GM18498 (cell line): ENCODE measurements around the gene PBXIP1.
A peak's percentile ranks its signal among the peaks of the same experiment; 100 is the strongest.

Experiments used
- ATAC-seq: cut with Tn5 transposase; IDR thresholded peaks from one replicate; pipeline ENCODE4 v1.9.1; 2021; ENCODE audit warnings: mild to moderate bottlenecking, moderate library complexity; ENCODE audit not compliant: unreplicated experiment

PBXIP1 gene

DNA sequence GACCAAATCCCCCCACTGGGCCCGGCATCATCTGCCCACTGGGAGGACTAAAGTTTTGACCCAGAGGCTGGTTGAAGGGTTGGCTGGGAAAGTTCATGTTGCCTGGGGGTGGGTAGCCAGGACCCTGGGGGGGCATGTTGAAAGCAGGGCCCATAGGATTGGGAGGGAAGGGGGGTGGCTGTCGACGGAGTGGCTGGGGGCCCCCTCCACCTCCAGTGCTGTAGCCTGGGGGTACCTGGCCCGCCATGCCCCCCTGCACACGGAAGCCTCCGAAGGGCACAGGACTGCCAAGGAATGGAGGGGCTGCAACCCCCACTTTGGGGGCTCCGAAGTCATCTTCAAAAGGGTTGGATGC, 3.5 kb upstream of the PBXIP1 start:
- no peak for ATAC-seq

DNA sequence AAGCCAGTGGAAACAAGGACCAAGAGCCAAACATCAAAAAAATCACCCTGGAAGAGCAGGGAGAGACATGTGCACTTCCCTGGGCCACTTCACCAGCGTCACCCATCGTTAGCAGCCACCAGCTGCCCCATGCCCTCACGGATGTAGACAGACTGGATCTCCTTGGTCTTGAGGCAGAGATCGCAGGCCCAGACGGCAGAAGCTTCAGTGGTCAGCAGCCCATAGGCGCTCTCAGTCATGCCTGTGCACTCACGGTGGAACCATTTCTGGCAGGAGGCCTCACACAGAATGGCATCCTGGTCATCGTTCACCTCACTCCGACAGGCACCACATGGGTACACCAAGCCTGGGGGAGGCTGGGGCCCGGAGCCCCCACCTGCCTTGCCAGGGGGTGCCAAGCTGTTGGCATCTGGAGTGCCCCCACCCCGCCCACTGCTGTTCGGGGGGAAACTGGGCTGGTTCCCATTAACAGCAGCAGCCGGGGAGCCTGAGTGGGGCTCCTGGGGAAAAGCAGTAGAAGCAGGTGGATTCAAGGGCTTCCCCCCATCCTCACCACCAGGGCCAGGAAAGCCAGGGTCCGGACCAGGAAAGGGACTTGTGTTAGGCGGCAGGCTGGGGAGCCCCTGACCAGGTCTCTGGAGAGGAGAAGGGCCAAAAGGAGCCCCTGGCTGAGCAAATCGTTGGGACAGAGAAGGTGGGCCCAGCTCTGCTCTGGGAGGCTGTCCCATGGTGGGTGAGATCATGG, 3.0 kb upstream of the PBXIP1 start:
- ATAC-seq, result no peak

DNA sequence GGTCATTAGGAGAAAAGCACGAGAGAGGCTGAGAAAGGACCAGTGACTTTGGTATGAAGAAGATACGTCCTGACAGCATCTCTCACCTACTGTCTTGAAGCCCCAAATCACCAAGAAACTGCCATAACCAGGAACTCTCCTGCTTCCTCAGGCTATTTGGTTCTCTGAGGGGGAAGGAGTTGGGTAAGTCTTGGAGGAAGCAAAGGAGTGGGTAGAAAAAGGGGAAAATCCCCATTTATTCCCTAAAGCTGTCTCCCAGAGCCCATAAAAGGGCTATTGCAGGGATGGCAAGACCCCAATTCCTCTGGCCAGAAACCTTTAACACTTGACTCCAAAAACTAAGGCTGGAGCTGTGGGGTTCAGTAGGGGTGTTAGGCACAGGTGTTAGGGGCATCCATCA, 2.1 kb upstream of the PBXIP1 start:
- ATAC-seq, result no peak

DNA sequence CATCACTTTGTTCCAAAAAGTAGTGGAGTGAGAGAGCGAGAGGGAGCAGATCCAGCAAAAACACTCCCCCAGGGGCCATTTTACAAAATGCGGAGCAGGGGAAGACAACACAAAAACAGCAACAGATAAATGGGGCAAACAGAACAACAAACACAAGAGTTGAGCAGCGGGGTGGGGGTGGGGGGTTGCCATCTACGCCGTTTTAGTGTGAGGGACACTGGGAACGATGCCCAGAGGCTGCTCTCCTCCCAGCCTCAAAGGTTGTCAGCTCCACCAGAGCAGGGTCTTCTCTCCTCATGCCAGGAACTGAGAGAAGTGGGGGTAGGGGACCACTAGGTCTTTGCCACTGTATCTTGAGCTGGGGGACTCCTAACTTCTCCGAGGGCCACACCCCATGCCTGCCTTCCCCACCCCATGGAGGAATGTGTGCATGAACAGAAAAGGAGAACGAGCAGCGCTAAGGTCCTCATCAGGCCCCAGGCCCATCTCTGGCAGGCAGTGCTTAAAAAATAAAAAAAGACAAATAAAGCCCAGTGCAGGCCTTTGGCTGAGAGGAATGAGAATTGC, 1.3 kb upstream of the PBXIP1 start:
- no peak for ATAC-seq

DNA sequence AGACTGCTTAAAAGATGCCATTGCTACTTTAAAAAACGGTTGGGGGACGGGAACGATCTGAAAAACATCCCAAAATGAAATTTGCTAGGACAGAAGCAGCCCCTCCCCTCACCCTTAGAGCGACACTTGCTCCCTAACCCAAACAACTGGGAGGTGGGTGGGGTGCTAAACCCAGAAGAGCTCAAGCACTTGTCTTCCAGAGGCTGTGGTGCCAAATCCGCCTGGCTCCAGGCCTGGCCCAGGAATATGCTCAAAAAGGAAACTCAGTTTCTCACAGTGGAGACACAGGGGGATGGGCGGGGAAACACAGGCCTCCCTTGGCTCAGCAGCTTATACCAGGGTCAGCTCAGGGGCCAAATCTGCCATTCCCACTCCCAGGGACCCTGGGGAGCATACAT, 644 bp upstream of the PBXIP1 start:
- ATAC-seq, result no peak

DNA sequence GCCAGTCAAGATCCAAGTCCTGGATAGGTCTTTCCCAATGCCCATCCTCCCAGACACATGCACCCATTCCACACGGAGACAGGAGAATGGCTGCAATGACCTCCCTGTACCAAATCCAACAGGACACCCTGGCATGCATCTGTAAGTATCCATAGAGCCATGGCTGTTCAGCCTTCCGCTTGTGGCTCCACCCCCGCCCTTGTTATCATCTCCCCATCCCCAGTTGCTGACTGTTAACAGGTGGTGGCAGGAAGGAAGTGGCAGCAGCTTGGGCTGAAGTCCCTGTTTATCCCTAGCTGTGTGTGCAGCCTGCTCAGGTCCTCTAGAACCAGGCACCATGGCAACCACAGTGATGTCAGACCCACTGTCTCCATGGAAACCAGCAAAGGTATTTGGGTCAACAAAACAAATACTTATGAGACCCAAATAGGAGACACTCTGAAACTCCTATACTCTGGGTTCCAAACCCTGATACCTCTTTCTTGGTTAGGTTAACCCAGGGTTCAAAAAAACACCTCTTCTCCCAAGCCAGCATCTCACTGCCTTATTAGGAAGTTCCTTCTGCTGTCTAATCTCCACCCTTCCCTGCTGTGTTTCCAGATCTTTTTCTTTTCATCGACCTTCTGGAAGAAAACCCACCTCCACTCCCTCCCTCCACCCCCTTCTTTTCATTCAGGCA, 721 bp downstream of the PBXIP1 start:
- peak; percentile 58 for ATAC-seq

DNA sequence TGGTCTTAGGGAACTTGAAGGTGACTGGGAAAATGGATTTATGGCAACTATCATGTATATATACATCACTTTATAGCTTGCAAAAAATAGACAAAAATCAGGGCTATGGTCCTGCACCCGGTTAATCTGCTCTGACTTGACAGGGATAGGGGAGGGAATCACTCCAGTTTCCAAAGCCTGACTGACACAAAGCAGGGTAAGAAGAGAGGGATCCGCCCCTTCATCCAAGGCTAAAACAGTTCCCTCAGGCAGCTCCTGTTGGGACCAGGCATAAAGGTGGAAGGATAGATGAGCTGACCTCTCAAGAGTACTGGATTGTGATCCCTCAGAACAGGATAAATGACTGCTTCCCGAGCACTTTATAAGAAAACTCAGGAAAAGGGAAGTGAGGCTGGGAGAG, 1.4 kb downstream of the PBXIP1 start:
- ATAC-seq, result no peak

DNA sequence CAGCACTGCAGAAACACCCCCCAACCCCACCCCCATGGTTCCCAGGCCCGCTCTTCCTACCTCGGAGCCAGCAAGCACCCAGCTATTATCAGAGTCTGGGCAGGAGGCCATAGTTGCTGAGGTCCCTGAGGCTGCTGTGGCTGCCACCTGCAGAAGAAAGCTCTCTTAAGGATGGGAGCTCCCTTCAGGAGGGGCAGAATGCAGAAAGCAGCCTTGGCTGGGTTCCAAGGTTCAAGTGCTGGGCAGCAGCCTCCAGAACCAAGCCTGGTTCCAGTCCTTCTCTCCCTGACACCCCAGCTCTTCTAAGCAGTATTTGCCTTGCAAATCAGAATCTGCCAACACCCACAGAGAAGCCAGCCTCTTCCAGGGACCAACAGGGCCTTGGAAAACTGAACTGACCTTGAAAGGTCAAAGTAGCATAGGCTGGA, 2.3 kb downstream of the PBXIP1 start:
- no peak for ATAC-seq

DNA sequence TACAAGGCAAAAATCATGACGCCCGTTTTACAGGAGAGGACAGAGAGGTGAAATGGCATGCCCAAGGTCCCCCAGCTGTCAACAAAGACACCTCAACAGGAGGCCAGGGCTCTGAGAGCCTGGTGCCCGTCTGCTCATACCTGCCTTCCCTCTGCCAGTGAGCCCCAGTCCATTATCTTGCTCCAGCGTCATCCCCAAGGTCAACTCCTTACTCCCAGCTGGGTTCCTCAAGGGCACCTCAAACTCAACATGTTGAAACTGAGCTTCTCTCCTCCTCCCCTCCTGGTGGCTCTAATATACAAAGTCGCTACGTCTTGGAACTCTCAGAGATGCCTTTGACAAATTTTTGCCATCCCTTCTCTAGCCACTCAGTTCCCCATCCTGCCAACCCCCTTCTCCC, 3.2 kb downstream of the PBXIP1 start:
- ATAC-seq, result no peak

DNA sequence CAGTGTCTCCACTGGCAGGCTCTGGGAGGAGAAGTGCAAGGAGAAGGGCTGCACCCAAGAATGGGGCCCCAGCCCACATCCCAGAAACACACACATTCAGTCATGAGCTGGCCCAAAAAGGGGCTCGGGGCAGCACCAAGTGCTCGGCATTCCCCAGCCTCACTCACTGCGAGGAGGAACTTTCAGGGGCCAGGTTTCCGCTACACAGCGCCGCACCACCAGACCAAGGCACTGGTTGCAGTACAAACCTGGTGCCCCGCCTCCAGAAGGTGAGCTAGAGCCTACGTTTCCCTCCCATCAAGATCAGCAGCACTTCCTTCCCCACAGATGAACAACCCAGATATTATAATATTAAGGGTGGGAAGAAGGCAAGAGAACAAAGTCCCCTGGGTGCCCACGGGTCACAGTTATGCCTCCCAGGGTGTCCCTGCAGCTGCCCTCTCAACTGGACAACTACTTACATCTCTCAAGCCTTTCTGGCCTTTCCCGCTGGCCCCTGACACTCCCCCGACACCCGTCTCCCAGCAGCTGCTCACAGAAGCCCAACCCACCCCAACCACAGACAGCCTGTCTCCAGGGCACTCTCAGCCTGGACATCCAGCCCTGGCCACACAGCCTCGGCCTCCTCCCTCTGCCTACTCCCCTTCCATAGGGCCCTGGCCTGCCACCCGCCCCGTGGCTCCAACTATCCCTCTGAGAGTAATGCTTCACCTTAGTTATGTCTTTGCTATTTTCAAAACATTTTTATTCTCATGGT, 3.8 kb downstream of the PBXIP1 start:
- ATAC-seq, result no peak

DNA sequence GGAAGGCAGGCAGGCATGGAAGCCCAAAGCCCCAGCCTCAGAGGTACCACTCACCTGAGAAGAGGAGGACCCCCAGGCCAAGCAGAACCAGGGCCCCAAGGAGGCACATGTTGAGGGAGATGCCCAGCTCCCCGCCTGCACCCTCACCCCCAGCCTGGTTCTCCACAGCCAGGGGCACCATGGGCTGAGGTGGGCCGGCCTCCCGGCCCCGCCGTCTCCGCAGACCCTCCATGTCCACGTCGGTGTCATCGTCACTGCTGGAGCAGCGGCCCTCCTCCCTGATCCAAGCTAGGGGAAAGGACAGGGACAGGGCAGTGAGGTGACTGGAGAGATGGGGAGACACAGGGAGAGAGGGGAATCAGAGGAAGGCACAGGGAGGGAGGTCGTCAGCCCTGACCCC, 7.8 kb downstream of the PBXIP1 start:
- ATAC-seq, result no peak

DNA sequence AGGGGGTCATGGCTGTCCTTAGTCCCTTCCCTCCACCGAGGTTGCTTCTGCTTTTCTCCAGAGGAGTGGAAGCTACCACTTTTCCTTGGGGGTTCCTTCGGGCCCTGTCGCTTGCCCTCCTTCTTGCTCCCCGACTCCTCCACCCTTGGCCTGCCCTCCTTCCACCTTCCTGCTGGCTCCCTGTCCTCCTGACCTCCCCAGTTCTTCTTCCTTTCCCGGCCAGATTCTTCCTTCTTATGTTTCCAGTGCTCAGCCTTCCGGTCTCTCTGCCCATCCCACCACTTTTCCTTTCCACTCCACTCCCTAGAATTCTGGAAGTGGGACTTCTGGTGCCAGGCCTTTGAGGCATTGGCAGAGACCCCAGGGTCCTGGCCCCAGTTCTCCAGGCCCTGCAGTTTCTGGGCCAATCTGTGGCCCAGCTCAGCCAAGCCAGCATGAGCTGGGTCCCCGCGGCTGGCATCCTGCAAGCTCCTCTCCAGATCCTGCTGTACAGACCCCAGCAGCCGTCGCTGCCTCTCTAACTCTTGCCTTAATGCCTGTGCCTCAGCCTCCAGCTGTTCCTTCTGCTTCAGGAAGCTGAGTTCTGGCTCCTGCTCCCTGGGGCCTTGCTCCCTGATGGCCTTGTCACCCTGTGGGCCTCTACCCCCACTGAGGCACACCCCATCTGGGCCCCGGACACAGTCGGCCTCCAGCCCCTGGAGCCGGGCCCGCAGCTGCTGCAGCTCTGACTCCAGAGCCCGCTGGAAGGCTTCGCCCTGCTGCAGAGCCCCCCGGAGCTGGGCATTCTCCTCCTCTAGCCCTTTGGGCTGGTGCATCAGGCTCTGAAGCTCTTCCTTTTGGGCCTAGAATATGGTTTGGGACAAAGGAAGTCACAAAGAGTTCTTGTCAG, 9.7 kb downstream of the PBXIP1 start:
- ATAC-seq, result no peak

DNA sequence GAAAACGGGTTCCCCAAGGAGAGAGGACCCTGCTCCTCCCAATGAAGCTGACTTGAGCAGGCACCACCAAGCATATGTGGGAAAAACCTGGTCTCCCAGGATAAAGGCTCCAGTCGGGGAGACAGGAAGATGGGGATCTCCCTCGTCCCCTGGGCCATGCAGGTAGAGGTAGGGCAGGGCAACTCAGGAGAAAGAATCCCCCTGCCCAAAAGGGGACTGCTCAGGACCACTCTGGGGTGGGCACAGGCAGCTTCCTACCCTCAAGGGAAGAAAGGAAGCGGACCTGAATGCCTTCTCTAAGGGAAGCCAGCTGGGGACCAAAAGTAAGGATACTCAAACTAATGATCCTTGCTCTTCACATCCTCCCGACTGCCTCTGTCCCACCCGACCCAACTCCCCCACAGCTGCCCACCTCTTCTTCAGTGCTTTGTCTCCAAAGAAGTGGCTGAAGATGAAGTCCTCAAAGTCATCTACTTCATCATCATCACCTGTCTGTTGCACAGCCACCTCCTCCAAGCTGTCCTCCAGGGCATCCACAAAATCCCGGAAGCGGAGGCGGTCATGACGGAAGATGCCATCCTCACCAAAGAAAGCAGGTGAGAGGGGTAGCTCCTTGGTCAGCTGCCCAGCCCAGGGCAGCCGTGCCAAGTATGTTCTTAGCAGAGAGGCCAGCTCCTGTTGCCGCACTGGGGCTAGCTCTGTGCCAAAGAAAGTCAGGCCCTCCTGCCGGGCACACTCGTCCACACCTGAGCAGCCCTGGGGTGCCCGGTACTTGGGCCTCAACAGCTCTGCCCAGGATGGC, 10.5 kb downstream of the PBXIP1 start:
- no peak for ATAC-seq

DNA sequence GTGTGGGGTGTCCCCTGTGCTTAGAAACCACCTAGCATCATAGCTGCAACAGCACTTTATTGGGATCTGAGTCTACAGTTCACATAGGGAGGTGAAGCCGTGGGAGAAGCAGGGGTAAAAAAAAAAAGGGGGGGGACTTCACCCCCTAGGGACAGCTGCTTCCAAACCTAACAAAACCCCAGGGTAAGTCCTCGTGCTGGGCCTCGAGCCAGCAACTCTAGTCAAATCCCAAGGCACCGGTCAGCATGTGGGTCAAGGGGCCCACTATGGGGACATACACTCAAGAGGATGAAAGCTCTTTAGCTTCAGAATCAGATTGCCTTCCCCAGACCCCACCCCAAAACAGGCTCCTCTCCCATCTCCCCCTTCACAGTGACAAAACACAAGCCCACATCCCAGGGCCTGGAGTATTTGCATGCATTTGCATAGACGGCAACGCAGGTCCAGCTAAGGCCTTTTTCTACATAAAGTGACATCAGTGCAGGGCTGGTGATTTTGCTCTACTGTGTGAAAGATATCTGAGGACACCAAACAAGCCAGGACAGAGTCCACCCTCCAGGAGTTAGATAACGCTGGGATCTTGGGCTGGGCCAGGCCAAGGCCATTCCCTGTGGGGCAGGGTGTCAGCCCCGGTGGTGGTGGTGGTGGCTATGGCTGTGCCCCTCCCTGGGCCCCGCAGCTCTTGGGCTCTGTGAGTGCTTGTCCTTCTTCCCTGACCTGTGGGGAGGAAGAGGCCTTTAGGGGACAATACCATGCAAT, 11.3 kb downstream of the PBXIP1 start:
- no peak for ATAC-seq

DNA sequence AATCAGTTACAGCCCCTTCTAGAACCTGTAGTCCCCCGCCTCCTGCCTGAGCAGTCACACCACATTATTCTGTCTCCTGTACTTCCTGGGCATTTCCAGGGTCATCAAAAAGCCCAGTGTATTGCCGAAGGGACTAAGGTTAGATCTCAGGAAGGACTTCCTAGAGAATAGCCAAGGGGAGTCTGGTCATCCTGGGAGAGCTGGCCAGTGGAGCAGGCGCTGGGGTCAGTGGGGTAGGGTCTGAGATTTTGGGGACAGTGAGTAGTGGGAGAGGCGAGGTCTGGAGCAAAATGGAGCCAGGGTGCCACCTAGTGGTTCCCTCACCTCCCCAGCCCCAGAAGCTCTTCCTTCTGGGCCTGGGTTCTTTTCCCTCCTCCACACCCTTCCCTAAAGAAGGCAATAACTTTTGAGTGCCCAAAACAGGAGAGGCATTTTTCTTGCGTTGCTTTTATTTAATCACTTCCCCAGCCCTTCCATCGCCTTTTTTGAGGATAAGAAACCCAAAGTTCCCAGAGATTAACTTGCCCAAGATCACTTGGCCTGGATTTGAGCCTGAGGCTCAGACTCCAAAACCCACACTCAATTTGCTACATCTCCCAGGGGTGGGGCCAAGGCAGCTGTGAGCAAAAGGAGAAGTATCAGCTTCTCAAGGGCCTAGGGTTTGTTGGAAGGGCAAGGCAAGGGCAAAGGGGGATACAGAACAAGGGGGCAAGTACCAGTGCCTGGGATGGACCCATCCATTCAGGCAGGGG, 12.1 kb downstream of the PBXIP1 start:
- no peak for ATAC-seq

DNA sequence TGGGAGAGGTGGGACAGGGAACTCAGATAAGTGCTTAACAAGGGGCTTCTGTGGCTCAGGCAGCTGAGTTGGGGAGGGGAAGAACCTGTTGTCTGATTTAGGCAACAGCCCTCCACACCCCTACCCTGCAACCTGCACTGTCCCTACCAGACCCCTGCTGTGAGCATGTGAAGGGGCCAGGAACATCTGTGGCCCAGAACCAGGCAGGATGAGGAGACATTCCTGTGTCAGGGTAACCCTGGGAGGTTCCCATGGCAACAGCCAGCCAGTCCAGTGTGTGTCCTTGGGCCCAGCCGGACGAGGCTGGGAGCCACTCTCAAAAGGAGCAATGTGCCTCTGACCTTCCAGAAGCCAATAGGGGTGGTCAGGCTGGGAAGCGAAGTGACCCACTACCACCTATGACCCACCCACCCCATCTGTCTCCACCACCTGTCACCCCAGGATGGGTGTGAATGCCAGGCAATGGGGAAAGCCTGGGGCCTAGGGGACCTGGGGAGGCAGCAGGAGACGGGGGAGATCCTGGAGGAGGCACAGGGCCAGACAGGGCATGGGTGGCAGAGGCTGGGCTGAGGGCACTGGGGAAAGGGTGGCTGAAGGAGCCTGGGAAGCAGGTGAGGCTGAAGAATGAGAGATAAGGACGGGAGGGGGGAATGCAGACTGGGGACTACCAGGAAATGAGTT, 14.4 kb downstream of the PBXIP1 start:
- ATAC-seq, result no peak

DNA sequence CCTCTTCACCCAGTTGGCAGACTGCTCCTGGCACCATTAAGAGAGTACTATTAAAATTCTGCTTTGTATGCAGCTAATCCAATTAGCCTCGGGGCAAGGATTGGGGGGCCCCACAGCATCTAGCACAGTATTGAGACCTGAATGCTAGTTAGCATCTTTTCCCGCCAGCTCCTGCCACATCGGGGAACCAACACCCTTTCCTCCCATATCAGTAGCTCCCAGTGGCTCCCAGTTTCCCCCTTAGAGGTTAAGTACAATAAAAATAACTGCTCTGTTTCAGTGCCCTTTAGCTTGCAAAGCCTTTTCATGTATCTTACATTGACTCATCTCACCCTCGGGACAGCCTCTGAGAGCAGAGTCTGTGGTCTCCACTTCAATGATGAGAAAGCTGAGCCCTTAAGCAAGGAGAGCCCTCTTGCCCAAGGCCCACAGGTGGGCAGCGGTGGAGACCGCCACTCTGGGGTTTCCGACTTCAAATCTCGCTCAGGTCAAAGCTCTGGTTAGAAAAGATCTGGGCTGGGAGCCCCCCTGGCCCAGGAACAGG, 15.2 kb downstream of the PBXIP1 start:
- ATAC-seq, result no peak

DNA sequence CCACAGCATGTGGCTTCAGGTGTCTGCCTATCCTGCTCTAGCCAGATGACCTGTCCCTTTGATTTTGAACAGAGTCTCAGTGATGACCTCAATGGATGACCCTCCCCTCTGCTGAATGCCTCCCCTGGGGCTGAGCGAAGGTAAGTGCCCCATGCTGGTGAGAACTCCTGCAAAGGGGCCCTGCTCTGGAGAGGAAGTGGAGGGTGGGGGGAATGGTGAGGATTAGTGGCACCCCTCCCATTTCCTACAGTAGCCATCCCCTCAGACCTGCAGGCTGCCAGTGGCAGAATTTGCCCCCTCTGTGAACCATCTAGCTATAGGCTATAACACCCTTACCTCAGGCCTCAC, 15.7 kb downstream of the PBXIP1 start:
- no peak for ATAC-seq
